Measurements from ENCODE around the gene CCNJL. TPM values are rescaled to one million over a fixed set of nuclear protein-coding genes. Genes with fewer than 3 reads are reported as not detected.

CCNJL gene
- total RNA-seq, 2 experiments from 2014 or later, result not detected

GRCh38 chr5:160359816-160360215 lies 47.5 kb upstream of the CCNJL start:
- TF ChIP-seq EZH2phosphoT487 (IDR thresholded peaks at IDR 0.05; ENCODE audit: borderline replicate concordance, low read depth, low read length) (no peak), CTCF (conservative IDR thresholded peaks at IDR 0.05; ENCODE audit: low read length) (no peak)
- no peak overlapping the region for H3K4me2 ChIP-seq (ENCODE audit: low read length)
- no TSS peak for BruUV-seq (replicated peaks)

DNA sequence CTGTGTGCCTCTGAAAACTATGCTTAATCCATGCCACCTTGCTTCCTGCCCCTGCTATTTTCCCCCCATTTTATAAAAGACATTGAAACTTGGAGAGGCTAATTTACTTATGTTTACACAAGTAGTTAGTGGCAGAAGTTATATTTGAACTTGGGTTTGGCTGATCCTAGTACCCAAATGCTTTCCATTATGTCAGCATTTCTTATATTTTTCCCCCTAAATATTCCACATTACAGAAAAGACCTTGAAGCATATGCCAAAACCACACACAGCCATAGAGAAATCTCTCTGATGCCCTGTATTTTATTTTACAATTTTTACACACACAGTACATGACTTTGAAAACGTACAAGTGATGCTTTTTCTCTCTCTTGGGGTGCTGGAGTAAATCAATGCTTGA lies 46.9 kb upstream of the CCNJL start:
- H3K4me3 ChIP-seq (ENCODE audit: low read depth, low read length, poor library complexity, severe bottlenecking), result no peak overlapping the region
- CTCF ChIA-PET (ENCODE audit: unreplicated experiment), result no interaction called here

More at GRCh38 chr5:160359816-160360215, 47.5 kb upstream of the CCNJL start:
- ChIA-PET POLR2A (interaction anchor here (0.7 kb wide), 1 partner anchor 16 kb away, joined by 4 read pairs; no protein-coding TSS in a partner anchor), CTCF (ENCODE audit: unreplicated experiment) (no interaction called here)
- no peak for DNase-seq (ENCODE audit: low spot score)
- H3K4me1 ChIP-seq (ENCODE audit: insufficient read depth, low read length, poor library complexity, severe bottlenecking), result no peaks in the 10 kb centered on the region
- no peak overlapping the region for H2AFZ ChIP-seq (ENCODE audit: low read length)
- H3K4me3 ChIP-seq (ENCODE audit: low read depth, low read length, poor library complexity, severe bottlenecking), result no peak overlapping the region
- intact Hi-C loops (cut with micrococcal nuclease; ENCODE audit: unreplicated experiment), result no loop called here
- no peaks in the 10 kb centered on the region for H3K79me2 ChIP-seq (ENCODE audit: insufficient read depth, low read depth, low read length)
- H4K20me1 ChIP-seq (ENCODE audit: insufficient read depth, low read length), result no peaks in the 10 kb centered on the region
- no peaks in the 10 kb centered on the region for H3K36me3 ChIP-seq (ENCODE audit: insufficient read depth, low read length)
- no peaks in the 10 kb centered on the region for H3K9me3 ChIP-seq (ENCODE audit: low read length)
- H3K27ac ChIP-seq (ENCODE audit: low read depth, low read length, poor library complexity, severe bottlenecking), result no peak overlapping the region
- H3K9me2 ChIP-seq (ENCODE audit: insufficient read depth, low read length), result no peaks in the 10 kb centered on the region

More for the DNA sequence above, 46.9 kb upstream of the CCNJL start:
- Histone ChIP-seq H3K9me3 (ENCODE audit: low read length) (no peaks in the 10 kb centered on the region), H3K27ac (ENCODE audit: low read depth, low read length, poor library complexity, severe bottlenecking) (no peak overlapping the region), H3K4me1 (ENCODE audit: insufficient read depth, low read length, poor library complexity, severe bottlenecking) (no peaks in the 10 kb centered on the region), H2AFZ (ENCODE audit: low read length) (no peak overlapping the region), H3K9me2 (ENCODE audit: insufficient read depth, low read length) (no peaks in the 10 kb centered on the region), H3K4me2 (ENCODE audit: low read length) (no peak overlapping the region), H3K36me3 (ENCODE audit: insufficient read depth, low read length) (no peaks in the 10 kb centered on the region), H4K20me1 (ENCODE audit: insufficient read depth, low read length) (no peaks in the 10 kb centered on the region), H3K79me2 (ENCODE audit: insufficient read depth, low read depth, low read length) (no peaks in the 10 kb centered on the region)
- DNase-seq (ENCODE audit: low spot score), result no peak
- intact Hi-C loops (cut with micrococcal nuclease; ENCODE audit: unreplicated experiment), result no loop called here
- no TSS peak for BruUV-seq (replicated peaks)
- POLR2A ChIA-PET, result no interaction called here
- no peak for TF ChIP-seq EZH2phosphoT487 (IDR thresholded peaks at IDR 0.05; ENCODE audit: borderline replicate concordance, low read depth, low read length)
- no peak for TF ChIP-seq CTCF (conservative IDR thresholded peaks at IDR 0.05; ENCODE audit: low read length)

All from OCI-LY7 (cell line).